ENCODE data around the gene ARHGAP18.

The ARHGAP18 gene

DNA sequence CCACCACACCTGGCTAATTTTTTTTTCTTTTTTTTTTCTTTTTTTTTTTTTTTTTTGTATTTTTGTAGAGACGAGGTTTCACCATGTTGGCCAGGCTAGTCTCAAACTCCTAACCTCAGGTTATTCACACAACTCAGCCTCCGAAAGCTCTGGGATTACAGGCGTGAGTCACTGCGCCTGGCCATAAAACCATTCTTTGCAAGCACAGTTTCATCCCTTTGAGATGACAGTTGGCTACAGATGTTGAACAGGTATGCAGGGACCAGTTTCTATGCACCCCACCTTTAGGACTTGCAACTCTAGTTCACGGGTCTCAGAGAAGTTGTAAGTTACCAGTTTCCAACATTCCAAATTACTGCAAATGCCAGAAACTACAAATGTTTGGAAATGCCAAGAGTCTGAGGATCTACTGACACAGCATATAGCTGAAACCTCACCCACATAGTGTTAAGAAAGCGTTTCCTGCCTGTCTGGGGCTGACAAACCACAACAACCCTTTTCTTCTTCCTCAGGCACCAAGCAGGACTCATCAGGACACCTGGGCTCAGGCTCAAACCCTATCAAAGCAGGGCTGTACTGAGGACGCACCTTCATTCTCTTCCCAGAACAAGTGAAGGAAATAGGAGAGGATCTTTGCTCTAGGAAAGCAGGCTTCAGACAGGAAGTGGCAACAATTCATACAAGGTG, 22.9 kb downstream of the ARHGAP18 start:
- no peak for DNase-seq

DNA sequence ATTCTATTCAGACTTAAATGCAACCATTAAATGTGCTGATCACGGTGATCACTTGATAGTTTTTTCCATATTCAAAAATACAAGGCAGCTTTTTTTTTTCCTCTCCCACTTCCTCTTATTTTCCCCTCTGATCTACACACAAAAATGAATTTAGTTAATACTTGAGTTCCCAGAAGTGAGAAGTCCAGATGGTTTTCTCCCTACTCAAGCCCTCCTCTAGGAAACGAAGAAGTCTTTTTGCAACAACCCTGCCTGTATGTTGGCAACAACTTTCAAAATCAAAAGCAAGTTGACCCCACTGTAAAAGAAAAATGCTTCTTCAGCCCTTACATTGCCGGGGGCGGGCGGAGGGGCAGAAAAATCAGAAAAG, 24.3 kb downstream of the ARHGAP18 start:
- DNase-seq: no peak

DNA sequence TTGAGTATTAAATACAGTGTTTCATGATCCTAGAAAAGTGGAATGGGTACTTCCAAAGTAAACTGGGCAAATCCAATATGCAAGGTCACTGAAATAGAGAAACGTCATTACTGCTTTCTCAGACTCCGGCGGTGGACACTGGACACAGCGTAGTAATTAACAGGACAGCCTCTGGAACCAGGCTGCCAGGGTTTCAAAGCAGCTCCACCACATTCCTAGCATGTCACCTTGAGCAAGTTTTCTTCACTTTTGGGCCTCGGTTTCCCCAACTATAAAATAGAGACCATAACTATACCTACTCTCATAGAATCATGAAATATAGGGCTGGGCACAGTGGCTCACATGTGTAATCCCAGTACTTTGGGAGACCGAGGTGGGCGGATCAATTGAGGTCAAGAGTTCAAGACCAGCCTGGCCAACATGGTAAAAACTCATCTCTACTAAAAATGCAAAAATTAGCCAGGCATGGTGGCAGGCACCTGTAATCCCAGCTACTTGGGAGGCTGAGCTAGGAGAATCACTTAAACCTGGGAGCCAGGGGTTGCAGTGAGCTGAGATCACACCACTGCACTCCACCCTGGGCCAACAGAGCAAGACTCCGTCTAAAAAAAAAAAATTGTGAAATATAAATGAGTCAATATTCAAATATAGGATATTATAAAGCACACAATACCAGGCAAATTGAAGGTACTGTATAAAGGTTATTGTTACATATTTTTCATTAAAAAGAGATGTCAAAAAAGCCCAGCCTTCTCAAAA, 24.9 kb downstream of the ARHGAP18 start:
- DNase-seq: no peak

DNA sequence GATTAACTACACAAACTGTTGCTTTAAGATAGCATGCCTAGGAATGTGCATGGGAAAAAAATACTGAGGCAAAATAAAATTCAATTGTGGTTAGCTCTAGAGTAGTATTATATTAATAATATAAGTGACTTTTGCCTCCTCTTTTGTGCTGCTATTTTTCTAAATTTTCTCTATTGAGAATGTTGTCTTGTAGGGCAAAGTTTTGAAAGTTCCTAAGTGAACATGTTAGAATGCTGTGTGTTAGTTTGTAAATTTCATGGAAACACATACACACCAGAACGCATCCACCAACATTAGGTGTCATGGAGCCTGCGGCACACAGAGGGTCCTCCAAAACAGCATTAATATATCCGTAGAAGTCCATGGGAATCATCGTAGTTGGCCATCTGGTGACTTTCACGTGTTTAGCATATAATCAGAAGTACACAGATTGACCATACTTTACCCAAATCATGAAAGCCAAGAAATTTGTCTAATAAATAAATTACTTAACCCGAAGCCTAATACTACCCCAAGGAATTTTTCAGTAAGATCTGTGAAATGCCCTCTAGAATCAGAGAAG, 25.6 kb downstream of the ARHGAP18 start:
- no peak for DNase-seq

DNA sequence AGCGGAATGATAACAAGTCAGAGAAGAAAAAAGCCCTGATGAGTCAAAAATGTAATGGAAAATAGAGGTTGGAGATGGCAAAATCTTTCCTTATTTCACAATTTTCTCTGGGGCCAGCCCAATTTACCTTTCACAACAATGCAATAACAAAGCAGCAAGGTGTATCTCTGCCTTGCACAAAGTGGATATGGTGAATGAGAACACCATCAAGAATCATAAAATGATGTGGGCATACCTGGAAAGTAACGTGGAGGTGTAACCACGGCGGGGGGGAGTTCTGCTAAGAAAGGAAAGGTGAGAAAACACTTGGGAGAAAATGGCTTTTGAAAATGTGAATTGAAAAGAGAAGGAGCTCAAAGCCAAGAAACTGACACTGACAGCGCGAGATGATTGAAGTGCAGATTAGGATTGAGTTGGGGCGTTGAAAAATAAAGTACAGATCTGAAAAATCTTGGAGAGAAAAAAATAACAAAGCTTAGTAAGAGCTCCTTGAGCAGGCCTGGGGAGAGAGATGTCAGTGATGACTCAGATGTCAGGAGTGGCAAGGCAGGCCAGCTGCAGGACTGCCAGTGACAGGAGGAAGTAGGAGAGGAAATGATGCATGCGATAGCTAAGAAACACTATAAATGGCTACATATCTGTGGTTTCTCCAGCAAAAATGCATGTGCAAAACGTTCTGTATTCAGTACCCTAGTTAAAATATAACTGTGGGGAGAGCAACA, 26.2 kb downstream of the ARHGAP18 start:
- DNase-seq: no peak

DNA sequence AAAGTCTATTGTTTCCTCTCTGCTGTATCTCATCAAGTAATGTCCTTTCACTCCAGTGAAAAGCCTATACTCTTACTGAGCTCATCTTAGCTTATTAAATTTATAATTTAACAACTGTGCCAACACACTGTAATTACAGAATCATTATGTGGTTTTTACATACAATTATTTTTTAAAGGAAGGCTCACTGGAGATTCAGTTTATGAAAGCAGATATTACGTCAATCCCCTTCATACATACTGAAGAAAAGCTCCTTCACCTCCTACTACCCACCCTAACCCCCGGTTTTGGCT, 28.1 kb downstream of the ARHGAP18 start:
- no peak for DNase-seq

DNA sequence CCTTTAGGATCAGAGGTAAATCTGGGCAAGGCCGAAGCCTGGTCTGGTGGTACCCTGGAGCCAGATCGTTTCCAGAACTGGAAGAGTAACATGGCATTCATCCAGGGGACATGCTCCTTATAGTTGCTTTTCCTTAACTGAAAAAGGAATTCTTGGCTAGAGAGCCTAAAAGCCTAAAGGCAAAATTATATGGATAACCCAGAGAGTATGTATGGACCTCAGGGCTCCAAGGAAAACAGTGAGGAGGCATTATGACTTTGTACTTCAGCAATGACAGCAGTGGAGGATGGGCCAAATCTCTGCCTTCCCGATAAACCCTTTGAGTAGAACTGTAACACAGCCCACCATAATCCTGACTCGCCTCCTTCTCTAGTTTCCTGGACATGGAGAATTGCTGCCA, 29.3 kb downstream of the ARHGAP18 start:
- no peak for DNase-seq

DNA sequence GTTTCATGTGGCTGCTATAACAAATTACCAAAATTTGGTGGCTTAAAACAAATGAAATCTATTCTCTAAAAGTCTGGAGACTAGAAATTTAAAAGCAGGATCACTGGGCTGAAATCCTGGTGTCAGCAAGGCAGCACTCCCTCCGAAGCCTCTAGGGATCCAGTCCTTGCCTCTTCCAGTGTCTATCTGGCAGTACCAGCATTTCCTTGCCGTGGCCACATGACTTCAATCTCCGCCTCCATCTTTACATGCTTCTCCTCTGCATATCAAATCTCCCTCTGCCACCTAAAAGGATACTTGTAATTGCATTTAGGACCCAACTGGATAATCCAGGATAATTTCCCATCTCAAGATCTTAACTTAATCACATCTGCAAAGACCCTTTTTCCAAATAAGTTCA, 30.2 kb downstream of the ARHGAP18 start:
- DNase-seq: no peak

DNA sequence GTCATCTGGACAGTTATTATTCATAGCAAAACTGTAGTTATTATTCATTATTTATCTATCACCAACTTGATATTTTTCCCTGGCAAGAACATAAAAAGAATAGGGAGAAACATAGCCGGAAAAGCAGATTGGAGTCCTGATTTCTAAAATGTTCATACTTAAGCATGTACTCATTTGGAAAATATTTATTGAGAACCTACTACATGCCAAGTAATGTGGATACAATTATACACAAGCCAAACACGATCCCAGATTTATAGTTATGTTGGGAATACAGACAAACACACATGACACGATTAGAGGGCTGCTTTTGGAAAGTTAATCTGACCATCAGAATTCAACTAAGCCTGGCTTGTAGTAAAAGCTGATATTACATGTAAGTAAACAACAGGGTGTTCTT, 30.7 kb downstream of the ARHGAP18 start:
- DNase-seq: no peak

DNA sequence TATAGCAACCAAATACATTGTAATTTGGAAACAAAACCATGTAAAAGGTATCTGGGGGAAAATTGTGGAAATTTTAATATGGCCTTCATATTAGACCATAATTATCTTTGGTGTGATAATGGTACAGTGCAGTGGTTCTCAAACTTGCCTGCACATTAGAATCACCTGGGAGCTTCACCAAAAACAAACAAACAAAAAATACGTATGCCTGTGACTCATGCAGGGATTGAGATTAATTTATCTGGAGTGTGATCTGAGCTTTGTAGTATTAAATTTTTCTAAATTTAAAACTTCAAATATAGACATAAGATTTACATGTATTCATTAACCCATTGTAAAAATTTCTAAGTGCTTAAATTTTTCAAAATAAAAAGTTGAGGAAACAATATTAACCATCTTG, 31.5 kb downstream of the ARHGAP18 start:
- DNase-seq: no peak

DNA sequence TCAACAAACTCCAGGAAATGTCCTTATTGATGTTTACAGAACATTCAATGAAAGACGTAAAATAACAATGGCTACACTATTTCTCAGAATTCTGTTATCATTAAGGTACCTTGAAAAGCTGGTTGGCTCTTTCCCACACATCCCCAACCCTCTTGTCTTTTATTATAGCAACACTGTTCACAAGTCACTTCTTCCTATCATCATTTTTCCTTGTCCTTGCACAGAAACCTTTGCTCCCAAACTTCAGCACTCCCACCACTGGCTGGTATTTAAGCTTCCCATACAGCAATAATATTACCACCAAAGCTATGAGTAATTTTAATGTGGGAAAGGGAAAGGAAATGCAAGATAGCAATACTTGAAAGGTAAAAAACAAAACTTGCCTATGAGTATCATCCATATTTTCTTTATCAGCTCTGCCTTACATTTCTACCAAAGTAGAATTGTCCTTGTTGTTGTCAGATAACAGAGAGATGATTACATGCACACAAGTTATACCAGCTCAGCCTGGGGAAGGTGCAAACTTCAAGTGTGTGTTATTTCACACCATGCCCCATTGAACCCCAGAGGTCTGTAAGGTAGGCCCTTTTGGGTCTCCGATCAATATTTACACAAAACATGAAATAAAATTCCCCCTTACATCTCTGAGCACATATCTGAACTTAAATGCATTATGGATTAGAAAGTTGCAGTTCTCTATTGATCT, 32.2 kb downstream of the ARHGAP18 start:
- DNase-seq: no peak

DNA sequence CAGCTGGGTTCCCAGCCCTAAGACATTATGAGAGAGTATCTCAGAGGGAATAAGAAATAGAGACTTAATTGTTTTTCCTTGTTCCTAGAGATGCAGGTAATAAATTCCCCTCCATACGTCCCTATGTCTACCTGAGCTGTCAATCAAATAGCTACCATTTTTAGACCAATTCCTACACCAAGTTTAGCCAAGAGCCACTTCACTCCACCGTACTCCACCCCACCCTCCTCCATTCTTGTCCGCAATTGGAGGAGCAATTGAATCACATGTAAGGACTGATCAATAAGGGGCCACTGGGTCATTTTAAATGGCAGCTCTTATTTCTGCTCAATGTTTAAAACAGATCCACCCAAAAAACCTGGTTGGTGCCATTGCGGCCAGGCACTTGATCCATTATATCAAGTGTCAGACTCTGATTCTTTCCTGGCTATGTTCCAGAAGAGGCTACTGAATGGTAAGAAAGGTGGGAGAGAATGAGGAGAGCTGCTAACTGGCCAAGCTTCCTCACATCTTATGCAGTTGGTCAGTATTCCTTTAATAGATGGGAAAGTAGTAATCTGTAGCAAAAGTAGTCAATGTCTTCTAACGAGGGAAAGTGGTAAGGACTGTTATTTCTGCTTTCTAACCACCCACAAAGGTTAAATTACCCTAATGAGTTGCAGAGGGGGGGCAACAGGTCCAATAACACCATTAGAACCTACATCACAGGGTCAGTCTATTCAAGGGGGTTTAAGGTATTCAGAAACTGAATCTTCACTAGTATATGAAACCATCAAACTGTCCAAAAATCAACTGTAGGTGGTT, 34.1 kb downstream of the ARHGAP18 start:
- no peak for DNase-seq

DNA sequence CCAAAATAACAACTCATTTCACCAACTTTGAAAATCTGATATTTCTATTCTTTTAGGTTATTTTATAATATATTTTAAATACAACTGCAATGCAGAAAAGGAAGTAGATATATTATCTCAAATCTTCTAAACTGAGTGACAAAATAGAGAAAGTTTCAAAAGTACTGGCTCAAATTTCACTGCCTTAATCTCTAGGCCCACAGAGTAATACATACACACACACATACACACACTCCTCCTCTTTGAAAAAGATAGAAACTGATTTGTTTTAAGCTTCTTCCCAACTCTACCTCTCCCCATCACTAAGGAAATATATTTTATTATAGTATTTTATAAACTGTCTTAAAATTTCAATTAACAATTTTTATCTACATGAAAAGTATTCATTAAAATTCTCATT, 36.2 kb downstream of the ARHGAP18 start:
- no peak for DNase-seq

DNA sequence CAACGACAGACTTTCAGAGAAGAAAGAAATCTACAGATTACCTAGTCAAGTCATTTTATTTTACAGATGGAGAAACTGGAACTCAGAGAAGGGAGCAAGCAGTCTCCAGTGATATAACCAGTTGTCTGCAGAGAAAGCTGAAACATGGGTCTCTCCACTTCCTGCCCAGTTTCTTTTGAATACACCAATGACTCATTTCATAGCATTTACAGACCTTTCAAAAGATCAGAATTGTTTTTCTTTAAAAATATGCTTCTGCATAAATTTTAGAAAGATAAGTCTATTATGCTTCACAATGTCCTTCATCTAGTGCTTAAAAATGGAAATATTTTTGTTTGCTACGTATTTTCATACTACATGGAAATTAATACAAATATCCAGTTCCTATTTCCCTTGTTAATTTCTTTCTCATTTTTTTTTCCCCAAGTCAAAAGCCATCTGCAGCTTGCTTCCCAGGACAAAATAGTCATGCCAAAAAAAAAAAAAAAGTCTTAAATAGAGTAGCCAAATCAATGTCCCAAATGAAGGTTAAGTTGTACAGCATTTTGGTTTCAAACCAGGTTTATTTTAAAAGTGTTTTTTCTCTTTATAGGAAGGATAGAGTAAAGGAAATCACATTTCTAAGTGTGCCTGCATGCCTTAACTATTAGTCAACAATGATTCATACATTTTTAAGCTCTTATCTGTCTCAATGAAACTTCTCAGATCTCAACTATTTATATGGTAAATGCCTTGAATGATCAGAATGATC, 36.9 kb downstream of the ARHGAP18 start:
- DNase-seq: no peak

DNA sequence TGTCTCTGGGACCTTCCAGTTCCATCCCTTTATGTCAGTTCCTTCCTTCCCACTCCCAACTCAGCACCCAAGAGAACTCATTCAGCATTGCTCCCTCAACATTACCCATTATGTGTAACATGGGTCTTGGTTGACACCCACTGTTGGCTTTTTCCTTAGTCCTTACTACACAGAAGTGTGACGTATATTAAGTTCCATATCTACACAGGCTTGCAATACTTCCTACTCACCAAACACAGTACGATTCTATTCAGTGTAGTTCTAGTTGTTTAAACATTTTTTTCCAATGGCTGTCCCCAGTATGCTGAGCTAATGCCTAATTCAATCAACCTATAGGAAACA, 37.7 kb downstream of the ARHGAP18 start:
- DNase-seq: no peak

DNA sequence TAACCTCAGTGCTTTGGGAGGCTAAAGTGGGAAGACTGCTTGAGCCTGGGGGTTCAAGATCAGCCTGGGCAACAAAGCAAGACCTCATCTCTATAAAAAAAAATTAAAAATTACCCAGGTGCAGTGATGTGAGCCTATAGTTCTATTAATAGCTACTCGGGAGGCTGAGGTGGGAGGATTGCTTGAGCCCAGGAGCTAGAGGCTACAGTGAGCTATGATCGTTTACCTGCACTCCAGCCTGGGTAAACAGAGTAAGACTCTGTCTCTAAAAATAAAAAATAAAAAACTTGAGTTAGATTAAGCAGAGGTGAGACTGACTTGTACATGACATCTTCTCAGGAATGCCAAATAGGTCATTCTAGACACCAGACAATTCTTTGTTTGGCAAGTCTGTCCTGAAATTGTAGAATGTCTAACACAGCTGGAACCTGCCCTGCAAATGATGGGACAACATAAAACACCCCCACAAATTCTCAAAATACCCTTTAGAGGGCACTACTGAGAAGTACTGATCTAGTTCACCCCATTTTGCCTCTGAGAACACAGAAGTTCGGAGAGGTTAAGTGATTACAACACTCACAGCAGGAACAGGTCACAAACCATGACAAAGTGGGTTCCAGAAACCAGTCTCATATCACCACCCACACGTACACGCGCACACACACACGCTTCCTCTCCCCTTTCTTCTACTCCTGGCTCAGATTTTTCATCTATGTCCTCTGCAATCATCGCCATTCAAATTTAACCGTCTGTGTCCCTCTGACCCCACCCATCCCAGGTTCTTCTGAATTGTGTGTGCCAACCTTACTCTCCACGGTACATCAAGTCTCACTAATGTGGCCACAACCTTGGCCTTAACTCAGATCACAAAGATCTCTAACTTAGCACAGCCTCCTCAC, 38.3 kb downstream of the ARHGAP18 start:
- DNase-seq: no peak

DNA sequence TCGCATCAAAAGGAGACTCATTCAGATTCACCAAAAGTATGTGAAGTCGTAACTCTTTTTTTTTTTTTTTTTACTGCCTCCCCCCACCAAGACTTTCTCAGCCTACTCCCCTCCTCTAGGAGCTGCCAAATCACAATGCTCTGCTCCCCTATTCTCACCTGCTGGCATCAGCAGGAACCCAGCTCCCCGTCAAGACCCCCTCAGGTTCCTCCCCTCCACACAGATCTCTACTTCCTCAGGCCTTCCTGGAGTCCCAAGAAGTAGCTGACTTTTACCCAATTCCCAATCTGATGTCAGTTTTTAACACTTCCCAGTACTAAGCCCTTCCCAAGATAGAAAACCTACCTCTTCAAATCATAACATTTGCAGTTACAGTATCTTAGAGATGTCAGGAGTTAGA, 39.3 kb downstream of the ARHGAP18 start:
- DNase-seq: no peak

DNA sequence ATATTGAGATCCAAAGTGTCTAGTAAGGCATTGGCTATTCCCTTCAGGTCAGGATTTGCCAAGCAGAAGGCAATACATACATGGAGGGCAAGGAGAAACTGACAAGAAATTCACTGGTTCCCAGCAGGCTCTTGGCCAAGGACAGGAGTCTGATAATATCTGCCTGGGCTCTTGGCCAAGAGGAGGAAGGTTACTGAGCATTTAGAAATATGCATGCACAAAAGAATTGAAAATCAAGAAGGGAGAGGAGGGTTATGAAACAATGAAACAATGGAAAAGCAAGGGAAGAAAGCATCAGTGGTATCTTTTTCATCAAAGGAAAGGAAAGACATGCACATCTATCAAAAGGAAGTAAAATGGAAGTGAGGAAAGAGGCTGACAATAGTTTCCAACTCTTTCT, 42.4 kb downstream of the ARHGAP18 start:
- DNase-seq: no peak

DNA sequence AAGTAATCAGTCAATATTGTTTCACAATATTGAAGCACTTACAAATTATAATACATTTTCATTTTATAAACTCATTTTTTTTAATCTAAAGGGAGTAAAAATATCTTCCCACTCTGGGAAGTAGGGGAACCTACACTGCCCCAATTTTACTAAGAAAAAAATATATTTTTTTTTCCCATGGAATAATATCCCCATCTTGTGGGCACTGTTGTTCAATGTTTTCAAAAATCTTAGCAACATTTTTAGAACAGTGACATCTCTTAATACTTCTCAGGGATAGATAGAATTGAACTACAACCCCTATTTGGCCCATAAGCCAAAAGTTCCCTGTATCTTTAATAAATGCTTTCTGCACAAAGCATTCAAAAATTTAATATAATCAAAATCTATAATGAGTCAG, 42.9 kb downstream of the ARHGAP18 start:
- no peak for DNase-seq

DNA sequence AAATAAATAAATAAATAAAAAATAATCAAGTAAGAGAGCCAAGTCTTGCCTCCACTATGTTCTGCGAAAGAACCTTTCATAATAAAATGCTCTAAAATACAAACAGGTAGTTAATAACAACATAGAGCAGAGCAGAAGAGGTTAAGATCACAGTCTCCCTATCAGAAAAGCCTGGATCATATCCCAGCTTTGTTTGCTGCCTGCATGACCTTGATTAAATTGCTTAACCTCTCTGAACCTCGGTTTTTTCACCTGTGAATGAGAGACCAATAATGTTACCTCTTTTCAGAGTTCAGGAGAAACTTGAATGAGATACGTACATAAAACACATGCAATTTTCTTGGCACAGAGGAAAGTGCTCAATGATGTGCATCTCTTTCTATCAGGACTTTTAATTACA, 44.4 kb downstream of the ARHGAP18 start:
- DNase-seq: no peak

DNA sequence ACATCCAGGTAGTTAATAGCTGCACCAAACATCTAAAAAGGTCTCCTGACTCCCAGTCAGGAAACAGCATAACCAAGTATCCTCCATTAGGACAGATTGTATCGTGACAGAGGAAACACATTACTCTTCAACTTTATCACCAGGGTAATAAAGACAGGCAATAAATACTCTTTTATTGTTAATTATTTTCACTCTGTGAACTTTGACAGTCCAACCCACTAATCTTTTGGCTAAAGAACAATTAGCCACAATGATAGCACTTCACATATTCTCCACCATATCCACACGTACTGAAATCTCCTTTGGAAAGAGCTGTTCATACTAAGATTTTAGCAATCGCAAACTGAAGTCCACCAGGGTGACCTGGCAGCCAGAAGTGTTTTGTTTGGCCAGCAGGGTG, 46.4 kb downstream of the ARHGAP18 start:
- DNase-seq: no peak
